Mesenchymal stem cell (in vitro differentiated cells and primary cell): Measurements from ENCODE around the gene NGFR.

Experiments
- DNase-seq: peaks from one replicate; pipeline ENCODE4 v3.0.0-alpha.2; 2013
- H2AFZ ChIP-seq: one replicate; pipeline ENCODE4 v1.6.1; 2013; ENCODE audit warnings: low read depth, mild to moderate bottlenecking, control low read depth, inconsistent platforms, low read length, moderate library complexity
- H2AK5ac ChIP-seq: 2 replicates; pipeline ENCODE4 v1.6.1; 2013; ENCODE audit warnings: low read length, moderate library complexity, mild to moderate bottlenecking, inconsistent platforms; ENCODE audit not compliant: severe bottlenecking
- H2BK120ac ChIP-seq: one replicate; pipeline ENCODE4 v1.6.1; 2013; ENCODE audit warnings: low read depth, mild to moderate bottlenecking, inconsistent platforms, low read length, moderate library complexity
- H2BK12ac ChIP-seq, 2 experiments: one replicate each; pipeline ENCODE4 v1.6.1; 2013; ENCODE audit warnings: inconsistent platforms in 2 of 2, low read length in 2 of 2, mild to moderate bottlenecking in 2 of 2, moderate library complexity in 2 of 2, control low read depth in 1 of 2
- H2BK15ac ChIP-seq: one replicate; pipeline ENCODE4 v1.6.1; 2013; ENCODE audit warnings: mild to moderate bottlenecking, low read depth, inconsistent platforms; ENCODE audit not compliant: poor library complexity, severe bottlenecking
- H2BK5ac ChIP-seq: 2 replicates; pipeline ENCODE4 v1.6.1; 2013; ENCODE audit warnings: low read depth, mild to moderate bottlenecking, low read length, control low read depth, inconsistent platforms; ENCODE audit not compliant: poor library complexity, severe bottlenecking
- H3K14ac ChIP-seq, 2 experiments: one replicate each; pipeline ENCODE4 v1.6.1; 2013; ENCODE audit warnings: inconsistent platforms in 2 of 2, low read length in 2 of 2, control low read depth in 1 of 2, mild to moderate bottlenecking in 1 of 2, moderate library complexity in 1 of 2
- H3K18ac ChIP-seq, 2 experiments: one replicate each; pipeline ENCODE4 v1.6.1; 2013; ENCODE audit warnings: inconsistent platforms in 2 of 2, low read length in 2 of 2, control low read depth in 1 of 2, low read depth in 1 of 2, mild to moderate bottlenecking in 1 of 2
- H3K23ac ChIP-seq, 2 experiments: one replicate each; pipeline ENCODE4 v1.6.1; 2013; ENCODE audit warnings: inconsistent platforms in 2 of 2, low read length in 2 of 2, mild to moderate bottlenecking in 2 of 2, moderate library complexity in 2 of 2, control low read depth in 1 of 2
- H3K27ac ChIP-seq: 2 replicates; pipeline ENCODE4 v1.5.1; 2013; ENCODE audit warnings: mild to moderate bottlenecking, moderate library complexity, low read length, control low read depth, inconsistent platforms; ENCODE audit not compliant: poor library complexity, severe bottlenecking
- H3K27me3 ChIP-seq, 2 experiments: 2 replicates each; pipeline versions ENCODE4 v1.6.1 to v1.7.0; 2013; ENCODE audit warnings: low read length in 2 of 2, mild to moderate bottlenecking in 2 of 2, moderate library complexity in 2 of 2, control low read depth in 1 of 2, inconsistent platforms in 1 of 2; ENCODE audit not compliant: control insufficient read depth in 1 of 2, insufficient read depth in 1 of 2
- H3K36me3 ChIP-seq, 2 experiments: 2 replicates each; pipeline versions ENCODE4 v1.6.1 to v1.7.0; 2013; ENCODE audit warnings: low read length in 2 of 2, control low read depth in 1 of 2, inconsistent platforms in 1 of 2, low read depth in 1 of 2, mild to moderate bottlenecking in 1 of 2; ENCODE audit not compliant: insufficient read depth in 2 of 2, control insufficient read depth in 1 of 2
- H3K4ac ChIP-seq, 2 experiments: one replicate each; pipeline ENCODE4 v1.6.1; 2013; ENCODE audit warnings: inconsistent platforms in 2 of 2, low read length in 2 of 2, mild to moderate bottlenecking in 2 of 2, moderate library complexity in 2 of 2, control low read depth in 1 of 2, low read depth in 1 of 2
- H3K4me1 ChIP-seq: 2 replicates; pipeline ENCODE4 v1.6.1; 2013; ENCODE audit warnings: low read depth, low read length, control low read depth; ENCODE audit not compliant: control insufficient read depth, insufficient read depth
- H3K4me2 ChIP-seq: 2 replicates; pipeline ENCODE4 v1.6.1; 2013; ENCODE audit warnings: low read length, mild to moderate bottlenecking, inconsistent platforms; ENCODE audit not compliant: poor library complexity, severe bottlenecking
- H3K4me3 ChIP-seq, 2 experiments: 2 replicates each; pipeline versions ENCODE4 v1.5.1 to v1.7.0; 2013; ENCODE audit warnings: low read length in 2 of 2, mild to moderate bottlenecking in 2 of 2, control low read depth in 1 of 2, low read depth in 1 of 2; ENCODE audit not compliant: insufficient read depth in 1 of 2
- H3K79me1 ChIP-seq: replicated peaks from 2 replicates; pipeline ENCODE4 v1.6.1; 2013; ENCODE audit warnings: mild to moderate bottlenecking, control low read depth, low read length, inconsistent platforms; ENCODE audit not compliant: poor library complexity, severe bottlenecking
- H3K9ac ChIP-seq: 2 replicates; pipeline ENCODE4 v1.7.0; 2013; ENCODE audit warnings: mild to moderate bottlenecking, low read length, moderate library complexity
- H3K9me3 ChIP-seq: 2 replicates; pipeline ENCODE4 v1.7.0; 2013; ENCODE audit warnings: mild to moderate bottlenecking, low read length; ENCODE audit not compliant: control insufficient read depth
- H4K8ac ChIP-seq: one replicate; pipeline ENCODE4 v1.6.1; 2013; ENCODE audit warnings: inconsistent platforms, mild to moderate bottlenecking, low read length, moderate library complexity
- H4K91ac ChIP-seq: one replicate; pipeline ENCODE4 v1.6.1; 2013; ENCODE audit warnings: mild to moderate bottlenecking, low read length, inconsistent platforms
- WGBS: methylation state at CpG from one replicate; pipeline ENCODE4 v1.1.7; 2013; ENCODE audit warnings: mixed read lengths; 5-methylcytosine and 5-hydroxymethylcytosine counted together

The NGFR gene

DNA sequence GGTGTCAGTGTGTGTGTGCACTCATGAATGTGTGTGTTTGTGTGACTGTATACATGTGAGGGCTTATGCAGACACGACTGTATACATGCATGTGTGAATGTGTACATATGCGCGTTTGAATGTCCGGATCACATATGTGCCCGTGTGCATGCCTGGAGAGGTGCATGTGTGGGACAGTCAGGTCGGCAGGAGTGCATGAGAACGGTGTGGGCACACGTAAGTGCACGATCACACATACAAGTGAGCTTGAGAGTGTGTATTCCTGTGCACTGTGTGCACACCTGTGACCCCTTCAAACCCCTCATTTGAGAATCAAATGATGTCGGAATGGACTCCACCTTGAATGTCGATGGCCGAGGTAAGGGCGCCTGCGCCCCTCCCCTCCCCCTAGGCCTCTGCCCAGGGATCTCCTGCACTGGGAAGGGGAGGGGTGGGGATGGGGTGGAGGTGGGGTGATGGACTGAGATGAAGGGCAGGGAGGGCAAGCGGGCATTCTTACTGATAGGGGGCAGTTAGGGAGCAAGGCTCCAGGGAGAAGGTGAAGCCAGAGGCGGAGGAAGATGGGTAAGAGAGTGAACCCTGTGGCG is 601 bp upstream of the NGFR start:
- Histone ChIP-seq H3K9me3 (no peaks in the 10 kb centered on the region), H2BK12ac (no peak overlapping the region), H2BK5ac (no peak overlapping the region), H3K36me3 (no peaks in the 10 kb centered on the region), H3K14ac (no peak overlapping the region), H3K4me2 (no peak overlapping the region), H3K9ac (no peak overlapping the region), H4K8ac (no peak overlapping the region), H3K27me3 (peaks cover 87 to 88% of the 10 kb centered on the region in 2 experiments), H3K4me3 (no peak overlapping the region), H2BK120ac (no peak overlapping the region), H4K91ac (no peak overlapping the region), H2AK5ac (no peak overlapping the region), H3K18ac (no peak overlapping the region), H3K4ac (no peak overlapping the region), H3K79me1 (no peaks in the 10 kb centered on the region), H3K4me1 (peaks cover 27% of the 10 kb centered on the region), H3K23ac (peak overlapping the region in 1 of 2 experiments; percentile 26), H2AFZ (no peak overlapping the region), H3K27ac (no peak overlapping the region), H2BK15ac (no peak overlapping the region)
- DNase-seq, result no peak
- 51% methylated on average over 17 of the region's 17 CpGs for WGBS

DNA sequence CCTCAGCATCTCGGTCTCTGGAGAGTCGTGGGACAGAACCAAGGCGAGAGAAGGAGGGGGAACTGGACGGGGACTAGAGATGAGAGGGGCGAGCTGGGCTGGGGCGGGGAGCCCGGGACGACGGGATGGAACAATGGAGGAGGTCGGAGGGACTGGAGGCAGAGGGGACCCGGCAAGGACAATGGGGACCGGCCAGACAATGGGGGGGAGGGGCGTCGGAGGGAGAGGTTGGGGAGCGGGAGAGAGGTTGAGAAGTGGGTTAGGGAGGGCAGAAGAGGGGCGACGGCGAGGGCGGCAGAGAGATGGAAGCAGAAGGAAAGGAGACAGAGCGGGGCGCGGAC is 719 bp downstream of the NGFR start:
- Histone ChIP-seq H3K27me3 (peaks cover 87% of the 10 kb centered on the region in 2 experiments), H3K9me3 (no peaks in the 10 kb centered on the region), H3K36me3 (no peaks in the 10 kb centered on the region), H3K4me2 (no peak overlapping the region), H3K79me1 (no peaks in the 10 kb centered on the region), H2BK15ac (peak overlapping the region; percentile 57), H4K91ac (no peak overlapping the region), H3K18ac (no peak overlapping the region), H2AFZ (no peak overlapping the region), H2AK5ac (no peak overlapping the region), H3K4me3 (no peak overlapping the region), H2BK12ac (no peak overlapping the region), H3K14ac (no peak overlapping the region), H2BK120ac (no peak overlapping the region), H3K27ac (no peak overlapping the region), H3K4ac (no peak overlapping the region), H3K23ac (peak overlapping the region in 1 of 2 experiments; percentile 11), H3K9ac (no peak overlapping the region), H4K8ac (no peak overlapping the region), H2BK5ac (no peak overlapping the region), H3K4me1 (peaks cover 27% of the 10 kb centered on the region)
- WGBS, result 1% methylated on average over 20 of the region's 22 CpGs
- DNase-seq, result no peak

DNA sequence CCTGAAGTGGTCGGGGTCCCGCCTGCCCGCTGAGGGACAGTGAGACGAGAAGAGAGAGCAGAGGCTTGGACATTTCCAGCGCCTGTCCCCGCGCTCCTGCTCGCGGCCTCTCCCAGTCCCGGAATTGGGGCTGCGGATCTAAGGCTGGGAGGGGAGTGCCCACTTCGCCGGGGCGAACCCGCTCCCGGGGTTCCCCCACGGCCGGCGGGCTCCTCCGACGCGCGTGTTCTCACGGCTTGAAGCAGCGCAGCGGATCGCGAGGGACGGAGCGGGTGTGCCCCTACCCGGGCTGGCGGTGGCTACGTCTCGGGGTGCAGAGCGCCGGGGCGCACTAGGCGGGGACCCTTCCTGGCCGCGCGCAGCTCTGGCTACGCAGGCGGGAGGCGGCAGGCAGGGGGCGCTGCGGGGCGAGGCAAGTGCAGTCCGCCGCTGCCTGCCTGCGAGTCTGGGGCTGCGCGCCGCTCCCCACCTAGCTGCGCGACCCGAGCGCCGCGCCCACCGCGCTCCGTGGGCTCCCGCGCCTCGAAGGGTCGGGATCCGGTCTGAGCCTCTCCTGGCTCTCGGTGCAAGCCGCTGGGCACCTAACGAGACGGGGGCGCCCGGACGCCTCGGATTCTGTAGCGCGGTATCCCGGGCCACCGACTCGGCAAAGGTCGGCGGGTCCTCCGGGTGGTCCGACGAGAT is 1.2 kb downstream of the NGFR start:
- no peak overlapping the region for H3K14ac ChIP-seq

DNA sequence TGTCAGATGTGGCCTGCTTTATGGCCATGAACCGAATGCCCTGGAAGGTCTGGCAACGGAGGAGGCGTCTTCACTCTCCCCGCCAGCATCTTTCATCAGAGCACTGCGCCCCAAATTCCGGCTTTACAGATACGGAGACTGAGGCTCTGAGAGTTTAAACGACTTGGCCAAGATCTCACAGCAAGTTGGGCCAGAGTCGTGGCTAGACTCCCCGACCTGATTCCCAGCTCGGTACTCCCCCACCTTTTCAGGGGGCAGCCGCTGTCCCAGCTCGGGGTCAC is 1.7 kb downstream of the NGFR start:
- no peak overlapping the region for H3K9ac ChIP-seq
- H3K18ac ChIP-seq, result no peak overlapping the region
- H2BK5ac ChIP-seq, result no peak overlapping the region
- H3K27ac ChIP-seq, result no peak overlapping the region
- peak overlapping the region in 1 of 2 experiments; percentile 95 for H3K23ac ChIP-seq
- no peak for DNase-seq
- no peak overlapping the region for H2BK15ac ChIP-seq
- peak overlapping the region in 1 of 2 experiments; percentile 63 for H3K4me3 ChIP-seq
- no peak overlapping the region for H3K4ac ChIP-seq
- H3K9me3 ChIP-seq, result no peaks in the 10 kb centered on the region
- no peak overlapping the region for H2AK5ac ChIP-seq
- WGBS, result 4% methylated on average over 13 of the region's 13 CpGs
- H3K27me3 ChIP-seq, result peaks cover 87% of the 10 kb centered on the region in 2 experiments
- no peaks in the 10 kb centered on the region for H3K79me1 ChIP-seq
- no peak overlapping the region for H2AFZ ChIP-seq
- no peak overlapping the region for H4K91ac ChIP-seq
- no peak overlapping the region for H3K14ac ChIP-seq
- no peaks in the 10 kb centered on the region for H3K36me3 ChIP-seq
- H4K8ac ChIP-seq, result no peak overlapping the region
- H2BK12ac ChIP-seq, result no peak overlapping the region
- peak overlapping the region; percentile 75 for H3K4me2 ChIP-seq
- no peak overlapping the region for H2BK120ac ChIP-seq
- H3K4me1 ChIP-seq, result peaks cover 27% of the 10 kb centered on the region

More for the DNA sequence above, 1.2 kb downstream of the NGFR start:
- H4K91ac ChIP-seq, result no peak overlapping the region
- H2BK15ac ChIP-seq, result peak overlapping the region; percentile 36
- peak overlapping the region; percentile 16 to 63 for H3K4me3 ChIP-seq
- no peak overlapping the region for H3K27ac ChIP-seq
- no peaks in the 10 kb centered on the region for H3K79me1 ChIP-seq
- H3K9me3 ChIP-seq, result no peaks in the 10 kb centered on the region
- peak overlapping the region in 1 of 2 experiments; percentile 32 for H2BK12ac ChIP-seq
- peak overlapping the region; percentile 11 to 95 for H3K23ac ChIP-seq
- H3K36me3 ChIP-seq, result no peaks in the 10 kb centered on the region
- no peak overlapping the region for H2AK5ac ChIP-seq
- peaks cover 27% of the 10 kb centered on the region for H3K4me1 ChIP-seq
- H3K4me2 ChIP-seq, result peak overlapping the region; percentile 75
- no peak overlapping the region for H2AFZ ChIP-seq
- peak overlapping the region; percentile 49 for H4K8ac ChIP-seq
- no peak overlapping the region for H3K18ac ChIP-seq
- H3K27me3 ChIP-seq, result peaks cover 87% of the 10 kb centered on the region in 2 experiments
- no peak overlapping the region for H3K4ac ChIP-seq
- H3K9ac ChIP-seq, result no peak overlapping the region
- under 1% methylated on average over 75 of the region's 85 CpGs for WGBS
- H2BK120ac ChIP-seq, result no peak overlapping the region
- no peak overlapping the region for H2BK5ac ChIP-seq
- DNase-seq, result peak; percentile 59
